GM19395 (cell line): ENCODE data around the gene PIK3AP1.

Source experiments
- ATAC-seq: cut with Tn5 transposase; IDR thresholded peaks from one replicate; pipeline ENCODE4 v1.9.1; 2021; ENCODE audit warnings: mild to moderate bottlenecking, moderate library complexity; ENCODE audit not compliant: unreplicated experiment

Gene PIK3AP1

DNA sequence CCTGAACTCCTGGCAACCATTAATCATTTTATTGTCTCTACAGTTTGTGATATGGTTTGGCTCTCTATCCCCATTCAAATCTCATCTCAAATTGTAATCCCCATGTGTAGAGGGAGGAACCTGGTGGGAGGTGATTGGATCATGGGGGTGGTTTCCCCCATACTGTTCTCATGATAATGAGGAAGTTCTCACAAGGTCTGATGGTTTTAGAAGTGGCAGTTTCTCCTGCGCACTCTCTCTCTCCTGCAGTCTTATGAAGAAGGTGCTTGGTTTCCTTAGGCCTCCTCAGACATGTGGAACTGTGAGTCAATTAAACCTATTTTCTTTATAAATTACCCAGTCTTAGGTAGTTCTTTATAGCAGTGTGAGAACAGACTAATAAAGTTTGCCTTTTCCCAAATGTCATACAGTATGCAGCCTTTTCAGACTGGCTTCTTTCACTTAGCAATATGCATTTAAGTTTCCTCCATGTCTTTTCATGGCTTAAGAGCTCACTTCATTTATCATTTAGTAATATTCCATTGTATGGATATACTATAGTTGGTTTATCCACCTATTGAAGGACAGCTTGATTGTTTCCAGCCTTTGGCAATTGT is 17.1 kb upstream of the PIK3AP1 start:
- ATAC-seq, result peak; percentile 71

DNA sequence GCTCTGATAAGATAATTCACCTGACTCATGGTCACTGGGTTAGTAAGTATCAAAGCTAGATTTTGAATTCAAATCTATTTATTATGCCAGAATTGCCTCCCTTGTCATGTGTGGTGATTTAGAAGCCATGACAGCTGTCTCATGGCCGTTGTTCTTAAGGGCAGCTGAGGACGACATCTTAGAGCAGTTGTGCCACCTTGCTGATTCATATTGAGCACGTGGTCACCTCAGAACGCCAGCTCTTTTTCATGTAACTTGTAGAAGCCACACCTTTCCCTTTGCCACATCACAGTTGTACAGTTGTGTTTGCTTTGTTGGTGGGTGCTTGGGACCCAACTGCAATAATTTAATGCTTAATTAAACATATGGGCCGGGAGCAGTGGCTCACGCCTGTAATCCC is 4.3 kb upstream of the PIK3AP1 start:
- no peak for ATAC-seq

DNA sequence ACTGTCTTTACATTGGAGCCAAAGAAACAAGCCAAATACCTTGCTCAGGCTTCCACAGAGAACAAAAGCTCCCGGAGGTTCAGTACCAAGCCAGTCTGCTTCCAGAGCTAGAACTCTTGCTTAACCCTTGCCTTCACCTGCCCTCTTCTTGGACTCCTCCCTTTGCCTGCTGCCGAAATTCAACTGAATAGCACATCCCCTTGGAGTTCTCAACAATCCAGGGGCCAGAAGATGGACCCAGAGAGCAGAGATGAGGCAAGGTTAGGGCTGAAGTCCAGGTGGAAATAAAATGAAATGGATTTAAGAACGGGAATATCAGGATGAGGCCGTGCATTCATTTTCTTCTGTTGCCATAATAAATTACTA is 876 bp upstream of the PIK3AP1 start:
- no peak for ATAC-seq

DNA sequence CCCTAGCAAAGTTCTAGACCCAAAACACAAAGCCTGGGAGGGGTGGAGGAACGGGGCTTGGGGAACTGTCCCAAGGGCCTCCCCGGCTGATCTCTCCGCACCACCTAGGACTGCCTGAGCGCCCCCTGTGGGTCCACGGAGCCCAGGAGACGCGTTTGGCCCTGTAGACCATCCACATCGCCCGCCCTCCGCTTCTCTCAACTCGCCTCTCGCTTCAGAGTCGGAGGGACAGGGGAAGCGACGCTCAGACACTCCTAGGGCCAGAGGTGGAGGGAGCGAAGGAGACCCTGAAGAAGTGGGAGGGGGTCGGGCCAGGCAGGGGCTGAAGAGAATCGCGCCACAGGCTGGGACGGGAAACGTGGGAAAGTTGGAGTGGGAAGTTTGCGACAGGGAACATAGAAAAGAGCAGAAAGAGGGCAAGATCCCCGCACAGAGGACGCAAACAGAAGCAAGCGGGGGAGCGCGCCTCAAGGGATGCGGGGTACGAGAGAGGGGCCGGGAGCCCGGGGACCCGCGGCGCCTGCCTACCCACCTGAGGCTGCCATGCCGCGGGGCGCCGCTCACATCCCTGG is 378 bp downstream of the PIK3AP1 start:
- peak; percentile 57 for ATAC-seq

DNA sequence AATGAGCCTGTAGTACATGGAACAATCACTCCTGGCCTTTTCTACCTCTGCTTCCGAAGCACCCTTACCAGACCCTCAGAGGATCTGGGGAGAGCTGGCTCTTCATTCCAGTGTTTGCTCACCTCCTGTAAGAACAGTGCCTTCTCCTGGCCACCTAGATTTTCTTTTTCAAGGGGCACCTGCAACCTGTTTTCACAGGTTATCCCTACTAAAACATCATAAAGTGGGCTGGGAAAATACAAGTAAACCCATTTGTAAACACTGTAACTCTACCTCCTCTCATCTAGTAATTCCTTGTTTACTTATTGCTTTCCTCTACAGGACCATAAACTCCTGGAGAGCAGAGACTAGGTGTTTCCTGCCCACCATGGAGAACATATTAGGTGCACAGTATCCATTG is 1.1 kb downstream of the PIK3AP1 start:
- no peak for ATAC-seq

DNA sequence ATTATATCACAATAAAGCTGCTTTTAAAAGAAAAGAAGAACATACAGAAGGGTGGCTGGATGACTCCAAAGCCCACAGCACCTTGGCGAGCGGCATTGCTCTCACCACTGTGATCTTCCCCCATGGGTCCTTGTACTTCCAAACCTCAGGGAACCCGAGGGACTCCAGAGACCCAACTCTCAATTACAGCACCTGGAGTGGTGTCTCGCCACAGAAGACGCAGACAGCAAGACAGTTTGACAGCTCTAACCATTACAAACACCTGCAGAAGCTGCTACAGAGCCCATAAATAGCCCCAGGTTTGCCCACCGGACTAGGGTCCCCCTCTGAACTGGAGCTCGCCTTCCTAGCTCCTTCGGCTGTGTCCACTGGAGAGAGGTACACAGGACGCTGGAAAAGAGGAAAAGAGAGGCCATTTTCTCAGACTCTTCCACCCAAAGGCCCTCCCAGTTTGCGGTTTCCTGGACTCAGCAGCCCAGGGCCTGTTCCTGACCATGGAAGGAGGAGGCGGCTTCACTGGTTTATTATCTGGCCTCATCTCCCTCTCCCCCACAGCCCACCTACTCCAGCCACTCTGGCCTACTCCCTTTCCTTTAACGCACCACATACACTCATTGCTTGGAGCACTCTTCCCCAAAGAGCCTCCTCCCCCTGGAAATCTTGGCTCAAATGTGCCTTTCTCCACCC is 1.9 kb downstream of the PIK3AP1 start:
- no peak for ATAC-seq

DNA sequence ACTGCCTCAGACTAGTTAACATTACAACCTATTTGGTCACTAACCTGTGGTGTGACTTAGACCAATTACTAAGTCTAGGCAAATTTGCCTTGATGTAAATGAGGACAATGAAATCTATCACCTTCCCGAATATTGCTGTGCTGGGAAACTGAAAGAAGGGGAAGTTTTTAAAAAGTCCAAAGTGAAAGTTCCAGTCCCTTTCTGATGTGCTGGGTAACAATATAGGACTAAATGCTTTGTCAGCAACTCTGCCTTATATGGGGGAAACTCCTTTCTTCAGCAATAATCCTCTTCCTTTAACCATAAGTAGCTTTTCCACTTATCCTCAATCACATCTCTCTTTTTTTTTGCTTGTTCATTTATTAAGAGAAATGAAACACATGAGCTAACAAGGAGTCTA is 3.9 kb downstream of the PIK3AP1 start:
- no peak for ATAC-seq

DNA sequence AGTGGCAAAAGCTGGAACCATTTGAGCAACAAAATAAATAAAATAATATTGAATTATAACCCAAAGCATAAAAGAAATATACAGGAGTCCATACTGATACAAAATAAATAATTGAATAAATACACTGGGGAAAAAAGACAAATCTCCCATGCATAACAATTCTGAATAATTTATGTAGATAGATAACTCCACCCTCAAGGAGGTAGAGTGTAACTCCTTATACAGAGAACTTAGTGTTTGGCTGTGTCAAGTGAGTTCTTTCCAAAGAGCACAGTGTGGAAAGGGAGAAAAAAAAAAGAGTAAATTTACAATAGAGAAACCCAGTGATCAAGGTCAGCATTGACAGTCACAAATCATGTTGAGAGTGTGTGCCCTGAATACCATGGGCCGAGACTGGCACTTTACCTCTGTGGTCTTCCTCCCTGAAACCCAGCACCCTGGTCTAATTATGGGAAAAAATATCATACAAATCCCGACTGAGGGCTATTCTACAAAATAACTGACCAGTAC is 5.5 kb downstream of the PIK3AP1 start:
- ATAC-seq, result no peak

DNA sequence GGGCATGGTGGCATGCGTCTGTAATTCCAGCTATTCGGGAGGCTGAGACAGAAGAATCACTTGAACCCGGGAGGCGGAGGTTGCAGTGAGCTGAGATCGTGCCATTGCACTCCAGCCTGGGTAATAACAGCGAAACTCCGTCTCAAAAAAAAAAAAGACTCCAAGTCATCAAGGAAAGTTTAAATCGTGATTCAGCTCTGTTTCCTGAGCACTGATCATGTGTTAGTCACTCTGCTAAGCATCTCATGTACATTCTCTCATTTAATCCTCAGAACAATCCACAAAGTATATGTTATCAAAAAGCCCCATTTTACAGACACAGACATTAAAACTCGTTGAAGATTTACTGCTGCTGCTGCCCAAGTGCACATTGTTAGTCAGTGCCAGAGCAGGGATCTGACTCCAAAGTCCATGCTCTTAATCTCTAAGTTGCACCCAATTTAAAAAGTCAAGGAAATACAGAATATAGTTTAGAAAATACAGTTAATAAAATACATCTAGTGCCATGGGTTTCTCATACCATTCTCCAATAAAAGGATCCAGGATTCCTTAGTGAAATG is 6.2 kb downstream of the PIK3AP1 start:
- no peak for ATAC-seq

DNA sequence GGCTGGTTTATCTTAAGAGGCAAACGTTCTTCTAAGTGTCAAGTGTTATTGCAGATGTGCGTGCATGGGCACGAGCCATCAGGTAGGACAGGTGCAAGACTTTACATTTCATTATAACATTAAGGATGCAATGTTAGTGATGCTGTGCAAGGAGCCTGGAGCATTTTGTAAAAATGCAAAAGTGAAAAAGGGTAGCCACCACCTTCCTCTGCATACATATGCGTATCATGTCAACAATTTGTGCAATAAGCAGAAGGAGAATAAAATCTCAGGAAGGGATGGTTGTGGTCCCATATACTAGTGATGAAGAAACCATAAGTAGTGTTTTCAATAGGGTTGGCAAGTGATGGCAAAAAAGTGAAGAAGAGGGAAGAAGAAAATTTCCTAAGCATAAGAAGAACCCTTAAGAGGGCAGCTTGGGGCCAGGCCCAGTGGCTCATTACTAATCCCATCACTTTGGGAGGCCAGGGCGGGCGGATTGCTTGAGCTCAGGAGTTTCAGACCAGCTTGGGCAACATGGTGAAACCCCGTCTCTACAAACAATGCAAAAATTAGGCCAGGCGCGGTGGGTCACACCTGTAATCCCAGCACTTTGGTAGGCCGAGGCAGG is 7.5 kb downstream of the PIK3AP1 start:
- no peak for ATAC-seq

DNA sequence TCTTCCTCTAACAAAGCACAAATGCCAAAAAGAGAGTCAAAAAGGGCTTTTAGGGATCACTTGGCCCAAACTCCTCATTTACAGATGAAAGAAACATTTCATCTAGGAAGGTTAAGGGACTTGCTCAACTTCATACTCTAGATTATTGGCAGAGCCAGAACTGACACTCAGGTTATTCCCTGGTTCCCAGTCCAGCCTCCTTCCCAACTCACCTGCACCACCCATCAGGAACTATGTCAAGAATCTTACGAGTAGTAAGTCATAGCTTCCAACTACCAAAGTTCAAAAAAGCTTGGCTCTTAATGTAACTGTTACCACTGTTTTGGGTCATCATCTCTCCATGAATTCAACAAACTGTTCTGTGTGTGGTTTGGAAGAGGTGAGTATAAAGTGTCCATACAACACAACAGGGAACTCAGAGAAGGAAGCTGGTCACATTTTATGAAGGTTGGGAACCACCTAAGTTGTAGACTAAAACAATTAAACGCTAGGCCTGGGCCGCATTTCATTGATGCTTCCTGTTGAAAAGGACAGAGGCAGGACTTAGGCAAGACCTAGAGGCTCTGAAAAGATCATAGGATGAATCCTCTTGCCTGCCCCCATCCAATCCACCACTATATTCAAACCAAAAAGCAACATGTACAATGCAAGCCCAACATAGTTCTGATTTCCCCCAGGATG is 9.1 kb downstream of the PIK3AP1 start:
- ATAC-seq, result no peak

DNA sequence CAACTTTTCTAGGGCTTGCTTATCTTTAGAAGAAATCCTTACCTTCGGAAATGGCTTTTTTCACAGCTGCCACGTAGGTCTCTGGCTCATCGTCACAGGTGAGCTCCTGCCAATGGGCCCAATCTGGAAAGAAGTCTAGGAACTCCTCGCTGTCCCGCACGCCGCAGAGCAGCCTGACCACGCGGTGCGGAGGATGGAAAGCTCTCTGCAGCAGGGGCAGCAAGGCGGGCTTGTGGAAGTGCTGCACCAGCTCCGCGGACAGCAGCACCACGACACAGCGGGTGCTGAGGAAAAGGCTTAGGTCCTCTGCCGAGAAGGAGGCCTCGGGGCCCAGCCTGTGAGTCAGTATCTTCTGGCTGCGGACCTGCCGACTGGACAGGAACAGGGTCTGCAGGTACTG is 10.8 kb downstream of the PIK3AP1 start:
- no peak for ATAC-seq

DNA sequence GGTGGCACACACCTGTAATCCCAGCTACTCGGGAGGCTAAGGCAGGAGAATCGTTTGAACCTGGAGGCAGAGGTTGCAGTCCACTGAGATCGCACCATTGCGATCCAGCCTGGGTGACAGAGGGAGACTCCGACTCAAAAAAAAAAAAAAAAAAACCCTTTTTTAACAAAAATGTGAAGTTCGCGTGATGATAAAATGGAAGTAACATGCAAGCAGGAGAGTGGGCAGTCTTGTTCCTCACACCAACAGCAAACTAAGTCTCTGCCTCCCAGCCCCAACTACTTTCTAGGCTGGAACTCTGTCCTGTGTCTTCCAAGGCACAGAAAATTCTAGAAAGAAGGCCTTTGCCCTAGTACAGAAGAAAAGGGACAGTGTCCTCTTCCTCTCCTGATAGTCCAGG is 11.3 kb downstream of the PIK3AP1 start:
- ATAC-seq, result no peak

DNA sequence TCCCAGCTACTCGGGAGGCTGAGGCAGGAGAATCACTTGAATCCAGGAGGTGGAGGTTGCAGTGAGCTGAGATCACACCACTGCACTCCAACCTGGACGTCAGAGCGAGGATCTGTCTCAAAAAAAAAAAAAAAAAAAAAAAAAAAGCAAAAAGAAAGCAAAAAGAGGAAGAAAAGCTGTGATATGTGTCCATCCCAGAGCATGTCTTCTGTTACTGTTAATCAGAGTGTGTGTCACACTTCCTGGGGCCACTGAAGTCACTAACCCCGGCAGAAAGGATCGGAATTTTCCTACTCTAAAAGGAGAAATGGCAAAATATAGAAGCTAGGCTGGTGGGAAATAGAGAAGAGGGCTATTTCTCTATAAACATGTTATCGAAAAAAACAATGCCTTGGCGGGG is 11.9 kb downstream of the PIK3AP1 start:
- ATAC-seq, result no peak

DNA sequence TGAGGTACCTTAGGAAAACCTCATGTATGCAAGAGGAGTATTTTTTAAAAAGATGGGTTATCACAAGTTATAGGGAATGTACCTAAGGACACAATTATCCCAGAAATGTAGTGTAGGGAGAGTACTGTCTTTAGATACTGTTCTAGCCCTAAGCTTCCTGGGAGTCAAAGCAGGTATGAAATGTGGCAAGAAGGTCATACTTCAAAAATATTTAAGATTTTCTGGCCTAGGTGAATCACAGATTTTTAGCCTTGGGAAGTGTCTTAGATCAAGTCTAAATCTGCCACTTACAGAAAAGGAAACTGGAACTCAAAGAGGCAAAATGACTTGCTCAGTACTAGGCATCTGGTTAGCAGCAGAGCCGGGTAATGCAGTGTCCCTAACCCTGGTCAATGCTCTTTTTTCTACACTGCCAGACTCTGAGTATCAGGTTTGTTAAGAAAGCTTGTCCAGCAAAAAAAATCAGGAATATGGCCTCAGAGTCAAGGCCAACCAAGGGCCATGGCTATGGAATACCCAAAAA is 13.9 kb downstream of the PIK3AP1 start:
- peak; percentile 47 for ATAC-seq

DNA sequence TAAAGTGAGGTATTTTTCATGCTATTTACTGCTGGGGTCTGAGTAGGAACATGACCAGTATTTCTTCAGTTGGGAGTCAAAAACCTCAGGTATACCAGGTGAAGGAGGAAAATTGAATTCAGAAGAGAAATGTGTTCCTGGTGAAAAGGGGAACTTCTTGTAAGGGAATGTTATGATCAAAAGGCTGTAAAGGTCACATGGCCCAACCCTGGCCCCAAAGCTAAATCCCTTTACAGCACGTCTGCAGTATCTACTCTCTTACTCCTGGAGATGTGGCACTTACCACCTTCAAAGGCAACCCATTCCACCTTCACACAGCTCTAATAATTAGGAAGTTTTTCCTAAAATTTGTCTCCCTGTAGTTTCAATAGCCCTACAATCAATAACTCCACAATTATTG is 15.2 kb downstream of the PIK3AP1 start:
- no peak for ATAC-seq

DNA sequence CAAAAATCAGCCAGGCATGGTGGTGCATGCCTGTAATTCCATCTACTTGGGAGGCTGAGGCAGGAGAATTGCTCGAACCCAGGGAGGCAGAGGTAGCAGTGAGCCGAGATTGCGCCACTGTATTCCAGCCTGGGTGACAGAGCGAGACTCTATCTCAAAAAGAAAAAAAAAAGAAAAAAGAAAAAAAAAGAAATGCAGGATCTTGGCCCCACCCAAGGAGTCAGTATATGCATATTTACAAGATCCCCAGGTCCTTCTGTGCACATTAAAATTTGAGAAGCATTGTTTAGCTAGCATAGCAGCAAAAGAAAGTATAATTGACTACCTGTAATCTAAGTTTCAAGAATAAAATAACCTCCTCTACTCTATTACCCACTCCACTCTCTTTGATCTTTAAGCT is 15.8 kb downstream of the PIK3AP1 start:
- no peak for ATAC-seq

DNA sequence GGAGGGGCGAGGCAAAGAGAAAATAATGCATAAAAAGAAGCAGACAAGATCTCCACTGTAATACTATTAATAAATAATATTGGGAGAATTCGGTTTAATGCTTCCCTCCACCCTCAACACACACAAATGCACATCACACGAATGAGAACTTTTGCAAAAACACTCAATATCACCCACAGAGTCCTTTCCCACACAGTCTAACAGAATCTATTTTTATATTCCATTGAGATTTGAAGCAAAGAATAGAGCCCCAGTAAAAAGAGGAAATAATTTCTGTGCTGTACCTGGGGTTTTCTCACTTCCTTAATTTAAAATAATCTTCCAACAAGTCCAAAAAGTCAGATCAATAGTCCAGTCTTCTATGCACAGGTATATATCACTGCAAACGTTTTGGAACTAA is 17.0 kb downstream of the PIK3AP1 start:
- no peak for ATAC-seq

DNA sequence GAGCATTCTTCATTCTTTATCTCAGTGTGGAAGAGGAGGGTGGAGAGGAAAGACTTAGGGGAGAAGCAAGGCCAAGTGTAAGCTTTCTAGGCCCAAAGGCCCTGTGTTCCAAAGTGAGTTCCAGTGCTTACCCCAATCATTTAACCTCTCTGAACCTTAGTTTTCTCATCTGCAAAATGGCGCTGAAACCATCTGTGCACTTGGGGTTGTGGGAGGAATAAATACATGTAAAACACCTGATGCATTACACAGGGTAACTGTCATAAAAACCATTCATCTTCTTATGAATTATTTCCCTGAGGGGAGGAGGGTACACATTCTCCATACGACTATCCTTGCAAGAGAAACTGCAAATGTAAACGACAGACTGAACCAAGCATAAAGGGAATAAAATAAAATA is 19.0 kb downstream of the PIK3AP1 start:
- ATAC-seq, result no peak

DNA sequence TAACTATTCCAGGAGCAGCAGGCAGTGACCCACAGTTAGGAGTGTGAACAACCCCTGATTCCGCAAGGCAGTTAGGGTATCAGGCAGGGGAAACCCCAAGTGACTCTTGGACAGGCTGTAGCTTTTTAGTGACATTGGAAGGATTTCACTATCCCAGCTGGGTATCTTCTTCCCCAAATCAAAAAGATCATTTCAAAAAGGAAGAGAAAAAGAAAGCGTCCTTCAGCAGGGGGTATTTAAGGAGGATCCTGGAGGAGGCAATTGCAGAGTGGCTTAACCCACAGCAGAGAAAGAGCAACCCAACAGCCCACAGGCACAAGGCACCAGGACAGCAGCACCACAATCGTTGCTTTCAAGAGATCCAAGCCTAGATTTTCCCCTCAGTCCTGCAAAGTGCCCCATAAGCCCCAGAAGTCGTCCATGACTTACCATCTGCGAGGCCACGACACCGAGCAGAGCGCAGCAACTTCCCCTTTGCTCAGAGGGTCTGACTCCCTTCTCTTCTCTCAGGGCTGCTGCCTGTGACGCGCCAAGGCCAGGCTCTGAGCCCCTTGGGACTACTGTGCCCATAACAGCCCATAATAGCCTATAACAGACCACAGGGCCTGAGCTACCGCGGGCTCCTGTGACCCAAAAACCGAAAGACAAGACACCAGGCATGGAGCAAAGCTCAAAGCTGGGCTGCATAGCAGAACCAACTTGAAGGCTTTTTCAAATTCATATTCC is 19.8 kb downstream of the PIK3AP1 start:
- peak; percentile 81 for ATAC-seq
